HepG2 (cell line): ENCODE measurements around the gene TK1.

ENCODE experiments used
- CREB3 ChIP-seq: sonication (generic); formaldehyde crosslinking; IDR thresholded peaks from 2 replicates; pipeline ENCODE4 v1.5.0; 2020; ENCODE audit warnings: missing genetic modification reagents
- CTCF ChIP-seq: sonication (generic); formaldehyde crosslinking; IDR thresholded peaks from 2 replicates; pipeline ENCODE4 v1.5.0; 2020; ENCODE audit warnings: mild to moderate bottlenecking, missing genetic modification reagents, moderate library complexity
- DMAP1 ChIP-seq: IDR thresholded peaks from 2 replicates; pipeline ENCODE4 v1.6.1; 2016
- ESRRA ChIP-seq: sonication (generic); formaldehyde crosslinking; IDR thresholded peaks from 2 replicates; pipeline ENCODE4 v1.5.1; 2020; ENCODE audit warnings: mild to moderate bottlenecking, low read depth, missing genetic modification reagents
- FOSL1 ChIP-seq: sonication (generic); formaldehyde crosslinking; IDR thresholded peaks from 2 replicates; pipeline ENCODE4 v1.9.0; 2021; ENCODE audit warnings: missing genetic modification reagents, borderline replicate concordance
- HCFC1 ChIP-seq: fragments of 150-350 bp; IDR thresholded peaks from 2 replicates; pipeline ENCODE4 v1.6.1; 2014; ENCODE audit warnings: low read depth, low read length
- HINFP ChIP-seq: sonication (generic); formaldehyde crosslinking; IDR thresholded peaks from 2 replicates; pipeline ENCODE4 v1.4.0; 2020; ENCODE audit warnings: low read depth, mild to moderate bottlenecking, missing genetic modification reagents
- MAZ ChIP-seq, 2 experiments: sonication (generic) in 1 of 2; formaldehyde crosslinking in 1 of 2; IDR thresholded peaks; 2 replicates each; pipeline versions ENCODE4 v1.5.0 to v1.6.1; 2012 to 2020; ENCODE audit warnings: low read depth in 2 of 2, mild to moderate bottlenecking in 2 of 2, borderline replicate concordance in 1 of 2, improper control_type of control experiment in 1 of 2, low read length in 1 of 2, missing genetic modification reagents in 1 of 2, moderate library complexity in 1 of 2
- POGZ ChIP-seq: sonication (generic); formaldehyde crosslinking; IDR thresholded peaks from 2 replicates; pipeline ENCODE4 v1.4.0; 2020; ENCODE audit warnings: mild to moderate bottlenecking, missing genetic modification reagents
- PREB ChIP-seq: sonication (generic); formaldehyde crosslinking; IDR thresholded peaks from 2 replicates; pipeline ENCODE4 v1.4.0; 2020; ENCODE audit warnings: missing genetic modification reagents
- ZBTB43 ChIP-seq: sonication (generic); formaldehyde crosslinking; conservative IDR thresholded peaks from 2 replicates; pipeline ENCODE4 v1.4.0; 2020; ENCODE audit warnings: missing genetic modification reagents
- ZNF780A ChIP-seq: sonication (generic); formaldehyde crosslinking; IDR thresholded peaks from 2 replicates; pipeline ENCODE4 v1.8.0; 2022; ENCODE audit warnings: mild to moderate bottlenecking, missing genetic modification reagents, moderate library complexity

- TF ChIP-seq POGZ (CRISPR knock-in tag): no peak
- TF ChIP-seq FOSL1 (CRISPR knock-in tag): no peak
- TF ChIP-seq HINFP: no peak
- no peak for TF ChIP-seq ZBTB43
- TF ChIP-seq PREB (CRISPR knock-in tag): no peak
- TF ChIP-seq CREB3 (CRISPR knock-in tag): no peak
- TF ChIP-seq ZNF780A (CRISPR knock-in tag): no peak
- no peak for TF ChIP-seq MAZ (IDR thresholded peaks at IDR 0.05; ENCODE audit: borderline replicate concordance, low read depth, low read length)
- TF ChIP-seq MAZ (CRISPR knock-in tag; IDR thresholded peaks at IDR 0.05; ENCODE audit: low read depth): no peak
- TF ChIP-seq DMAP1 (CRISPR knock-in tag): no peak
- TF ChIP-seq HCFC1: no peak
- no peak for TF ChIP-seq CTCF
- no peak for TF ChIP-seq ESRRA (CRISPR knock-in tag)
Observed at GRCh38 chr17:78230252-78230962, 43.6 kb upstream of the TK1 start.
